Stimulated activated CD8-positive, alpha-beta memory T cell treated with anti-CD3 and anti-CD28 coated beads, Interleukin-4, amount 100 ng/mL, for 24 hours (primary cell): Measurements from ENCODE around the gene PIK3CB.
"Not testable (repeated sequence)": the region's sequence is repeated elsewhere in the genome, so short reads cannot be mapped to it uniquely, and the experiment has no call there.

ENCODE experiments used
- DNase-seq: peaks from one replicate; pipeline ENCODE4 v3.0.0-alpha.2; 2020; ENCODE audit warnings: low read depth

PIK3CB gene

DNA sequence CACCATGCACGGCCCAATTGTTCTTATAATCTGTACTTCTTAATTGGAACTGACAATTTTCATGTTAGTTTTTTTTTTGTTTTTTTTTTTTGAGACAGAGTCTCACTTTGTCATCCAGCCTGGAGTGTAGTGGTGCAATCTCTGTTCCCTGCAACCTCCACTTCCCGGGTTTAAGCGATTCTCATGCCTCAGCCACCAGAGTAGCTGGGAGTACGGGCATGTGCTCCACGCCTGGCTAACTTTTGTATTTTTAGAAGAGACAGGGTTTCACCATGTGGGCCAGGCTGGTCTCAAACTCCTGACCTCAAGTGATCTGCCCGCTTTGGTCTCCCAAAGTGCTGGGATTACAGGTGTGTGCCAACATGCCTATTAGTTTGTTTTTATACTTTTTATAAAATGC is 153.8 kb downstream of the PIK3CB start:
- not testable (repeated sequence) for DNase-seq

DNA sequence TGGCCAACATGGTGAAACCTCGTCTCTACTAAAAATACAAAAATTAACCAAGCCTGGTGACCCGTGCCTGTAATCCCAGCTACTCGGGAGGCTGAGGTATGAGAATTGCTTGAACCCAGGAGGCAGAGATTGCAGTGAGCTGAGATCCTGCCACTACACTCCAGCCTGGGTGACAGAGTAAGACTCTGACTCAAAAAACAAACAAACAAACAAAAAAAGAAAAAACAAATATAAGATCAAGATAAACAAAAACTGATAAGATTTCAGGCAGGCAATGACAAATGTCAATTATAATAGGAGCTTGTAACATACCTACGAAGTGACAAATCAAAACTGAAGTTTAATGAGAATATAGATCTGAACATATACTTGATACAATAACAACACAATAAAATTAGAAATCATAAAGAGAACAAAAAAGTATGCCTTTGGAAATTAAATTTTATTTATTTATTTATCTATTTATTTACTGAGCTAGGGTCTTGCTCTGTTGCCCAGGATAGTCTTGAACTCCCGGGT is 155.8 kb downstream of the PIK3CB start:
- no peak for DNase-seq

DNA sequence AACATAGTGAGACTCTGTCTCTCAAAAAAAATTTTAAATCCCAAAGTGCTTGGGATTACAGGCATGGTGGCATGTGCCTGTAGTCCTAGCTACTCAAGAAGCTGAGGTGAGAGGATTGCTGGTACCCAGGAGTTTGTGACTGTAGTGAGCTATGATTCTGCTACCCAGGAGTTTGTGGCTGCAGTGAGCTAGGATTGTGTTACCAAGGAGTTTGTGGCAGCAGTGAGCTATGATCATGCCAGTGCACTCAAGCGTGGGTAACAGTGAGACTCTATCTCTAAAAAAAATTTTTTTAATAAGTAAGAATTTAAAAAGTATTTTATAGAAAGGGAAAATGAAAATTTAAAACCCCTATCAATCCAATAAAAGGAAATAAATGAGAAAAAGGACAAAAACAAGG is 156.6 kb downstream of the PIK3CB start:
- no peak for DNase-seq

DNA sequence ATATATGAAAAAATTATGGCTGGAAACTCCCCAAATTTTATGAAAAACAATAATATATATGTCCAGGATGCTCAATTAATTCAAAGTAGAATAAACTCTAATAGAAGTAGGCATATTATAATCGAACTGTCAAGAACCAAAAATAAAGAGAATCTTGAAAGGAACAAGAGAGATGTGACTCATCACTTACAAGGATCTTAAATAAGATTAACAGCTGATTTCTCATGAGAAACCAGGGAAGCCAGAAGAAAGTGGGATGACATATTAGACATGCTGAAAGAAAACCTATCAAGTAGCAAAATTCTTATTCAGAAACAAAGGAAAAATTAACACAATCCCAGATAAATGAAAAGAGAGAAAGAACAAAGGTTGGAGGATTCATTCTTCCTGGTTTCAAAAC is 159.3 kb downstream of the PIK3CB start:
- no peak for DNase-seq

DNA sequence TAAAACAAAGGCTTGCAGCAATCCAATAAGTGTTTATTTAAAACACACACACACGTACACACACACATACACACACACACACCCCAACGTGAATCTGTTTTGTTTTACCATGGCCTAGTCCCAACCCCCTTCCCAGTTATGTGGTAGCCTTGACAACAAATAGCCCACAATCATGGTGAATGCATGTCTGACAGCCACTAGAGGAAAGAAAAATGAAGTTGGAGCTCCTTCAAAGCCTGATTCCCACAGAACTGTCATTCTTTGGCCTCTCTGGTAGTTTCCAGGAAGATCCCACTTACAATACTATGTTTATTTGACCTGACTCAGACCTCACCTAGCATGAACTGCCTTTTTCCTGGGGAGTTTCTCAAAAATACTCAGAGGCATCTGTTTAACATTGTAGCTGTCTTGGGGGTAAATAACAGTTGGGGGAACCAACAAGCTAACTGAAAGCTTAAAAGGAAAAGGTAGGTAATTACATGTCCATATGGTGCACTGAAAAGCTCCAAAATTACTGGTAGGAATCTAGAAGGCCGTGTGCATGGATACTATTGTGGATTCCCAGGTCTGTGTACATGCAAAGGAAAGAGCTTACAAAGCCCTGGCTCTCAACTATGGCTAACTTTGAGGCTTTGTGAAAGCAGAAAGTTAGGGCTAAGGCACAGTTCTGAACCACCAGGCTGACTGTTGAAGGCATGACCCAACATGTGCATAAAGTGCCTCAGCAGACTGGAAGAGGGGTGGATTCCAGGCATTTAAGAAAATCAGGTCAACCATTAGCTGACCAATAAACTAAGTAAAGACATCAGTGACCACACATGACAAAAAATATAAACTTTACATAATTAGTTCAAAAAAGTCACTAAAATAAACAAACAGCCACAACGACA is 160.8 kb downstream of the PIK3CB start:
- no peak for DNase-seq

DNA sequence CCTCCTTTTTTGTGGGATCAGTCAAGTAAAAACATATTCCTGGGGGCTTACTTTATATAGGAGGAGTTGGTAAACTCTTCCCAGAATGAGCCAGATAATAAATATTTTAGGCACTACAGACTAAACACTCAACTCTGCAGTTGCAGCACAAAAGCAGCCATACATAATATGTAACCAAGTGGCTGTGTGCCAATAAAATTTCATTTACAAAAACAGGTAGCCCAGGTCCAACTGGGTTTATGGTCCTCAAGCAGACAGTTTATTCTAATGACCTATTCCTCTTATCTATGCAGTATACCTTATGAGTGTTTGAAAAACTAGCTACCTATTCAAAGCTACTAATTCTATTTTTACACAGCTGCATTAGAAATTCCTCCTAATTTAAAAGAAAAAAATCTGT is 164.3 kb downstream of the PIK3CB start:
- DNase-seq = no peak

DNA sequence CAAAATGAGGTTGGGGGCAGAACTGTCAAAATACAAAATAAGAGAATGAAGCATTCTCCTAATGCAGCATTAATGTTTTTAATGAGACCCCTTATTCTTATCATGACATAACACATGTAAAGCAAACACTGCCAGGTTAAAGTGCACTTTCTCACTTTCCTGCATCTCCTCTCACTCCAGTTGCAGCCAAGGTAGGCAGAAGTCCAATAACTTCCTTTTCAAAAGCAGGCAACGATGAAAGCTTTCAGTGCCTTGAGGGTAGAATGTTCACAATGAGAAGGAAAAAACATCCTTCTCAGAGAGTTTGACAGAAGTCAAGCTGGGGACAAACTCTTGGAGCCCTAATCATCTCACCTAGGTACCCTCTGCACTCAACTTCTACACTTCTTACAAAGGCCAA is 166.6 kb downstream of the PIK3CB start:
- no peak for DNase-seq

DNA sequence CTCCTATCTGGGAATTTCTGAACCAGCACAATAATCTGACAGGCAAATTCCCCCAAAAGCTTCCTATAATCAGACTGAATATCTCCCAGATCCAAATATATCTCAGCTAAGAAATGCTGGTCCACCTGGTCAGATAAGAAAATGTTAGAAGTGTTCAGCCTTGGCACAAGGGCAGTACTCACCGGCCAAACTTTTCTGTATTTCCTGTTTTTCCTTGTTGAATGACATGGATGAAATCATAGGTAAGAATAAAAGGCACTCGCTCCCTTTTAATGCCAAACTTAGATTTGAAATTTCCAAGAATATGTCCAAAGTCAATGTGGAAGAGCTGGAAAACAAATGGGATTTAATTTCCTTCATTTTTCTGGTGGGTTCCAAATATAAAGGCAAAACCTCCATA is 177.2 kb downstream of the PIK3CB start:
- no peak for DNase-seq

DNA sequence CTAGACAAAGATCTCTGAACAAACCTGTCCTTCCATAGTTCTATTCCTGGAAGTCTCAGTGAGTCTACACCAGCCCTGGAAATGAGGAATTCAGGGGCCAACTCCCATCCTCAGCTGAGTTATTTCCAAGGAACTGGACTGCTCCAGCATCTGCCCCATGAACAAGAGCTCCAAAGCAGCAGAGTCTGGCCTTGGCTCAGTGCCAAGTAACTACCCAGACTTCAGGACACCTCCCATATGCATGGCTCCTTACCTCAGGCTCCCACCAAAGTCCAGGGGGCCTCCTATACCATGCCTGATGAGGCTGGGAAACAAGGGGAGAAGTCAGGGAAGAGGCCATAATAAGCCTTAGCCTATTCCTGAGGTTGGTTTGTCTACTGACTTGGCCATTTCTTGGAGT is 181.2 kb downstream of the PIK3CB start:
- no peak for DNase-seq

DNA sequence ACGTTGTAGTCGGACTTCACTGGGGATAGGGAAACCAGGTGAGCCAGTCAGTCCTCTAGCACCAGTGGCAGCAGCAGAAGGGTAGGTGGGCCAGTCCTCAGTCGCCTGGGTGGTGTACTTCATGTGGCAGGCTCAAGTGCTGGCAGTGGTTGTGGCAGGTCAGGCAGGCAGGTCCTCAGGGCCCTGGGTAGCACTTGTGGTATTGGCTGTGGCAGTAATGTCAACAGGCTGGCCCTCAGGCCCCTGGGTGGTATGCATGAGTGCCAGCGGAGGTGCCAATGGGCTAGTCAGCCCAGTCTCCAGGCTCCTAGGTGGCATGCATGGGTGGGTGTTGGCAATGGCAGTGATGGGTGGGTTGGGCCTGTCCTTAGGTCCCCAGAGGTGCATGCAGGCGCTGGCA is 185.6 kb downstream of the PIK3CB start:
- no peak for DNase-seq

DNA sequence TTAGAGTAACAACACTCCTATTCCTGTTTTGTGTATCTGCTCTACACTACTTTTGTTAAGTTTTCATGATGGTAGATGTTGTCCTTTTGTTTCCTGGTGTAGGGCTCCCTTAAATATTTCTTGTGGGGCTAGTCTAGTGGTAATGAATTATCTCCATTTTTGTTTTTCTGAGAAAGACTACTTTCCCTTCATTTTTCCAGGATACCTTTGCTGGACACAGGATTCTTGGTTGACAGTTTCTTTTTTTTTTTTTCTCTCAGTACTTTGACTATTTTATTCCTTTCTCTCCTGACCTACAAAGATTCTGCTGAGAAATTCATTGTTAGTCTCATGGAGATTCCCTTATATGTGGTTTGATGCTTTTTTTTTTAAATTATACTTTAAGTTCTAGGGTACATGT is 188.2 kb downstream of the PIK3CB start:
- DNase-seq = no peak

DNA sequence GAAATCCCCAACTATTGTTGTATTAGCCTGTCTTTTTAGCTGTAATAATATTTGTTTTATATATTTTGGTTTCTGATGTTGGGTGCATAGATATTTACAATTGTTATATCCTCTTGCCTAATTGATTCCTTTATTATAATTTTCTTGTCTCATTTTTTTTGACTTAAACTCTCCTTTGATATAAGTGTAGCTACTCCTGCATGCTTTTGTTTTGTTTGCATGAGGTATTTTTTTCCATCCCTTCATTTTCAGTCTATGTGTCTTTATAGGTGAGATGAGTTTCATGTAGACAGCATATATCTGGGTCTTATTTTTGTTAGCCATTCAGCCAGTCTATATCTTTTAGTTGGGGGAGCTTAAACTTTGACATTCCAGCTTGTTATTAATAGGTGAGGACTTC is 188.7 kb downstream of the PIK3CB start:
- no peak for DNase-seq

DNA sequence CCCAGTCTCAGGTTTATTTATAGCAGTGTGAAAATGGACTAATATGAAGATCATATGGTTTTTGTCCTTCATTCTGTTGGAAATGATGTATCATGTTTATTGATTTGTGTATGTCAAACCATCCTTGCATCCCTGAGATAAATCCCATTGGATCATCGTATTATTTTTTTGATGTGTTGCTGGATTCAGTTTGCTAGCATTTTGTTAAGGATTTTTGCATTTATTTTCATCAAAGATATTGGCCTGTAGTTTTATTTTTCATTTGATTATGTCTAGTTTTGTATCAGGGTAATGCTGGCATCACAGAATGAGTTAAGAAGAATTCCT is 191.8 kb downstream of the PIK3CB start:
- DNase-seq = no peak

DNA sequence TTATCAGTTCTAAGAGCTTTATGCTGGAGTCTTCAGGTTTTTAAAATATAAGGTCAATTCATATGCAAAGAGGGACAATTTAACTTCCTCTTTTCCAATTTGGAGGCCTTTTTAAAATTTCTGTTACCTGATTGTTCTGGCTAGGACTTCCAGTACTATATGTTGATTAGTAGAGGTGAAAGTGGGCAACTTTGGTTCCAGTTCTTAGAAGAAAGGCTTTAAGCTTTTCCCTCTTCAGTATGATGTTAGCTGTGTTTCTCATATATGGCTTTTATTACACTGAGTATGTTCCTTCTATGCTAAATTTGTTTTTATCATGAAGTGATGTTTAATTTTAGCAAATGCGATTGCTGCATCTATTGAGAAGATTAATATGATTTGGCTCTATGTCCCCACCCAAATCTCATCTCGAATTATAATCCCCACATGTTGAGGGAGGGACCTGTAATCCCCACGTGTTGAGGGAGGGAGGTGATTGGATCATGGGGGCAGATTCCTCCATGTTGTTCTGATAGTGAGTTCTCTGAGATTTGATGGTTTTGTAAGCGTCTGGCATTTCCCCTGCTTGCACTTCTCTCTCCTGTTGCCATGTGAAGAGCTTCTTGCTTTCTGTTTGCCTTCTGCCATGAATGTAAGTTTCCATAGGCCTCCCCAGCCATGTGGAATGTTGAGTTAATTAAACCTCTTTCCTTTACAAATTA is 192.4 kb downstream of the PIK3CB start:
- no peak for DNase-seq

DNA sequence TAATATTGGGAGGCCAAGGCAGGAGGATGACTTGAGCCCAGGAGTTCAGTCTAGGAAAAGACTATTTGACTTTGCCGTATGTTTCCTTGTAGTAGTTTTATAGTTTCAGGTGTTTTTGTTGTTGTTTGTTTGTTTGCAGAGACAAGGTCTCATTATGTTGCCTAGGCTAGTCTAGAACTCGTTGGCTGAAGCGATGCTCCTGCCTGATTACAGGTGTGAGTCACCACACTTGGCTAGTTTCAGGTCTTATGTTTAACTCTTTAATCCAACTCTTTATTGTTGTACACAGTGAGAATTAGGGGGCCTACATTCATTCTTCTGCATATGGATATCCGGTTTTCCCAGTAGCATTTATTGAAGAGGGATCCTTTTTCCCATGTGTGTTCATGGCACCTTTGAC is 194.2 kb downstream of the PIK3CB start:
- no peak for DNase-seq

DNA sequence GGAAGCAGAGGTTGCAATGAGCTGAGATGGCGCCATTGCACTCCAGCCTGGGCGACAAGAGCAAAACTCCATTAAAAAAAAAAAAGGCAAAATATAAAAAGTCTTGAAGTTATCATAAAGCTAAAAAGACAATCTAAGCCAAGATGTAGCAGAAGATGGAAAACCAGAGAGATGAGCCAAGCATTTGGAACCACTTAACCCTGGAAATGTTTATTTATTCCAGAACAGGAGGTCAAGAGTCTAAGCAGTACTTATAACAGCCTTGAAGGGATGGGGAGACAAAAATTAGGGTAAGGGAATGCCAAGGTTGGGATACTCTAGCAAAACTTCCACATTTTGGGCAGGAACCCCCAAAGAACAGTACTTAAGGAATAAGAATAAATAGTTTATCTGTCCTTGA is 196.1 kb downstream of the PIK3CB start:
- DNase-seq = no peak

DNA sequence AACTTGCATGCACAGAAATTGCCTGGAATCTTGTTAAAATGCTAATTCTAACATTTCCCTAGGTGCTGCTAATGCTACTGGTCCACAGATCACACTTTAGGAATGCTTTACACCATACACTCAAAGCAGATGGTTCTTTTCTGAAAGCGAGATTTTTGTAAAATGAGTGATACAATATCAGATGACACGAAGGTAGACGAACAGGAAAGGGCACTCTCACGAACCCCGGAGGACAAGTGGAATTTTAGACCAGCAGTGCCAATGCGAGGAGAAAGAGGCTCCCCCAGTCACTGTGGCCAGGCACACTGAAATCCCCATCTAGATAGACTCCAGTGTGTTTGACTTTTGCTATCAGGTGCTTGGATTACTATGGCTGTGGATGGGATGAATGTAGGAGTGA is 205.2 kb downstream of the PIK3CB start:
- DNase-seq = no peak

DNA sequence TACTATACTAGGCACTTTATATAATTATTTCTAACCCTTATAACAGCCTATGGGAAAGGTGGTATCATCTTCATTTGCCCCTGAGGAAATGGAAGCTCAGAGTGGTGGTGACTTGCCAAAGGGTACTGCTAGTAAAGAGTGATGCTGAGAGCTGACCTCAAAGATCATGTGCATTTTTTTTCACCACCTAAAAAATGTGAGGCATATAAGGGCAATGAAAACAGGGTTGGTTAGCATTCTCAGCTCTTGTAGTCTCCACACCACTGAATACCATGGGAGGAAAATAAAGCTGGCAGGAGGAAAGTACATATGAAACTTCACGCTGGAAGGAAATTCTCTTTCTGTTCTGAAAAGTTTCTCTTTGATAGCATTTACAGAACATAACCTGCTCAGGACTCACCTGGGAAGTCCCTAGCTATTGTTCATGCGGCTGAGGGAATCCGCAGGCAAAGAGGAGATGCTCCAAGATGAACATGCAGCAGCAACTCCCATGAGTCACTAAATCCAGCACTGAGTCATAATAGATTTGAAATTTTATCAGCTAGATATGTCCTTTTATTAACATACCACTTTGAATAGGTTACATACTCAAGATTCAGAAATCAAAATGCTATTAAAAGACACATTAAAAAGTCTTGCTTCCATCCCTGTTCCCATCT is 208.9 kb downstream of the PIK3CB start:
- no peak for DNase-seq

DNA sequence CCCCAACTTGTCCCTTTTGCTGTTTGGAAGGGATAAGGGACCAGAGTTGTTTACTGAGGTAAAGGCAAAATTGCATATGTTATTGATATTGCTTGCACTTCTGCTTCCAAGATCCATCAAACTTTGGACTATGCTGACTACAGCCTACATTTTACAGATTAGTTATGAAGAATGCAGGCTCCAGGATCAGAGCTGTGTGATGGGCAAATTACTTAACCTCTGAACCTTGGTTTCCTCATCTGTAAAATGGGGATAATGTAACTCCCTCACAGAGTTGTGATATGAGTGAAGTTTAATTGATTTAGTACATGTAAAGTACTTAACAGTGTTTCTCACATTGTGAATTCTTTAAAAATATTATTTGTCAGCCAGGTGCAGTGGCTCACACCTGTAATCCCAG is 210.2 kb downstream of the PIK3CB start:
- no peak for DNase-seq

DNA sequence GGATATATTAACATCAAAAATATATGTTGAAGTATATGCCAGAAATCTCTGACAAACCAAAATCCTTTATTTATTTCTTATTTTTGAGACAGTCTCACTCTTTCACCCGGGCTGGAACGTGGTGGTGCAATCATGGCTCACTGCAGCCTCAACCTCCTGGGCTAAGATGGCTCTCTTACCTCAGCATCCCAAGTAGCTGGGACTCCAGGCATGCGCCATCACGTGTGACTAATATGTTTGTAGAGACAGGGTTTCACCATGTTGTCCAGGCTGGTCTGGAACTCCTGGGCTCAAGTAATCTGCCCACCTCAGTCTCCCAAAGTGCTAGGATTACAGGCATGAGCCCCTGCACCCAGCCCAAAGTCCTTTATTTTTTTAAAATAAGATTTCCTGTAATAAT is 214.3 kb downstream of the PIK3CB start:
- no peak for DNase-seq

DNA sequence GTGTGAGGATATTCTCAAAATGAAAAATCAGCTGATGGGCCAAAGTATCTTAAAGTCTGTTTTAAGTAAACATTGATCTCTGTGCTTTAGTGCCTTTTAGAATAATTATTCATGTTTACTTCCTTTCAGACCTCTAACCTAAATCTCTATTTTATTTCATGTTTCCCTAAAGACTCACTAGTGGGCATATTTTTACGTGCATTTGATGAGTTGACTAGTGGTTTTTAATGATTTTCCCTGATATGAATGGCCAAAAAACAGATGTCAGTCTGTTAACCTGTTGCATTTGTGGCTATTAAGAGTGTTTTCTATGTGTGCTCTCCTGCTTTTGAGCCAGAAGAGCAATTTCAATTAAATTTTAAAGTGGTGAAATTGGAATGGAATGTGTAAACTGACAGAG is 219.3 kb downstream of the PIK3CB start:
- no peak for DNase-seq

DNA sequence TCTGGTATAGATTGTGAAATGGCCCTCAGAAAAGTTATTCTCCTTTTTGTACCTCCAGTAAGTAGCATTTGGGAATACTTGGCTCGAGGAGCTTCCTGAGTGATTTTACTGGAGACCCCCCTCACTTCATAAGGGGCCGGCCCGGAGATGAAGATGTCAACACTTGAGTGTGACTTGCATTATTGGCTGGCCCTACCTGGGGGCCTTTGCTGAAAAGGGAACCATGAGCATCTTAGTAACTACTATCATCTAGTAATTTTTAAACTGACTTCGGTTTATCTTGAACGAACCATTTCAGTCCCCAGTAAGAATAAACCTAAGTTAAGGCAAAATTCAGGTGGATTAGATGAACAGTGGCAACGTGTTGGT is 224.8 kb downstream of the PIK3CB start:
- DNase-seq = no peak
